ELR (cell line): ENCODE results near the gene IQSEC3.

ENCODE experiments used
- DNase-seq: peaks from one replicate; pipeline ENCODE4 v3.0.0-alpha.2; 2015; ENCODE audit warnings: low read depth

IQSEC3 gene

DNA sequence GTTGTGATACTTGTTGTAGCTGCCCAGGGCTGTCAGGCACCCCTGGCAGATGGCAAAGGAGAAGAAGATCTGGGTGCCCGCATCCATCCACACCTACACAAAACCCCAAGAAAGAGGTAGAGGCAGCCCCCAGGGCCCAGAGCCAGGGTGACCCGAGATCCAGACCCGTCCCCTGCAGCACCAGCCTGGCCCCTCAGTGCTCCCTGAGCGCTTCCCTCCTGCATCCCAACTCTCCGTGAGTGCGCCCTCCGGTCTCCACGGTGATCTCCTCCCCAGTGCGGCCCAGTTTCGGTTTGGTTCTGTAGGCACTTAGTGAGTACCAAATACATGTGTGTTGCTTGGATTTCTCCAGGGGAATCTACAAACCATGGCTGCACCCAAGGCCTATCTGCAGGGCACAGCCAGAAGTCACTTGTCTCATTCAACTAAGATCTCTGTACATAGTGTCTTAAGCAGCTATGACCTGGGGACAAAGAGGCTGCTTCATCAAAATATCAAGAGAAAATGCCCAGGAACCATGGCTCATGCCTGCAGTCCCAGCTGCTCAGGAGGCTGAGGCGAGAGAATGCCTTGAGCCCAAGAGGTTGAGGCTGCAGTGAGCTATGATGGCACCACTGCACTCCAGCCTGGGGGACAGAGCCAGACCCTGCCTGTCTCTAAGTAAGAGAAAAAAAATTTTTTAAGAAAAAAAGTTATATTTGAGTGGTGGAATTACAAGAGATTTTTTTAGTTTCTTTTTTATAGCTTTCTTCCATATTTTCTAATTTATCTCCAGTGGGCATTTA is 131.5 kb downstream of the IQSEC3 start:
- DNase-seq: no peak

DNA sequence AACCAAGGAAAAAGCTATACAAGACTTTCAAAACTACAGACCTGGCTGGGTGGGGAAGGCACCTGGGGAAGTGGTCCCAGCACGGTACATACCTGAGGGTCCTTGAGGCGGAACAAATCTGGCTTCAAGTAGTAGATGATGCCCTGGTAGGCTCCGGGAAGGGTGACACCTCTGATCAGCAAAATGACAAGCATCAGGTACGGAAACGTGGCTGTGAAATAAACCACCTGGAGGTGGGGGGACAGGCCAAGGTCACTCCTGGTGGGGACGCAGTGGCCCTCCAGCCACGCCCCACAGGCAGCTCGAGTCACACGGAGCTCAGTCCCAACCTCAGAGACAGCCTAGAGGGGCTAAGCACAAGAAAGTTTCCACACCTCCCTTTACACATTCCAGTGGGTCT is 132.1 kb downstream of the IQSEC3 start:
- no peak for DNase-seq

DNA sequence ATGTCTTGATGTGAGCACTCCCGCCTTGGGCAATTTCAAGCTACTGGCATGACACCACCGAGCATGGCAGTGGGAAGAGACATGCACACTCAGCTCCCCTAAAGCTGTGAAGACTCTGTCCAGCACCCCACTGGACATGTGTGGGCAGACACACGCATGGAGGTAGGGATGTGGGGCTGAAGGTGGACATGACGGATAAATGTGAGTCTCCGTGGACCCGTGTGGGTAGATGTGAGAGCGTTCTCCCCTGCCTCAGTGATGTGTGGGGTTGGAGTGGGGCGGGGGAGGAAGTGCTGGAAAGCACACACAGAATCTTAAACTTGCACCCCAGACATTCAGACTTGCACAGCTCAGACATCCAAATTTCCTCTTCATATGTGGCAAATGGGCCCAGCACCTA is 134.8 kb downstream of the IQSEC3 start:
- DNase-seq: no peak

DNA sequence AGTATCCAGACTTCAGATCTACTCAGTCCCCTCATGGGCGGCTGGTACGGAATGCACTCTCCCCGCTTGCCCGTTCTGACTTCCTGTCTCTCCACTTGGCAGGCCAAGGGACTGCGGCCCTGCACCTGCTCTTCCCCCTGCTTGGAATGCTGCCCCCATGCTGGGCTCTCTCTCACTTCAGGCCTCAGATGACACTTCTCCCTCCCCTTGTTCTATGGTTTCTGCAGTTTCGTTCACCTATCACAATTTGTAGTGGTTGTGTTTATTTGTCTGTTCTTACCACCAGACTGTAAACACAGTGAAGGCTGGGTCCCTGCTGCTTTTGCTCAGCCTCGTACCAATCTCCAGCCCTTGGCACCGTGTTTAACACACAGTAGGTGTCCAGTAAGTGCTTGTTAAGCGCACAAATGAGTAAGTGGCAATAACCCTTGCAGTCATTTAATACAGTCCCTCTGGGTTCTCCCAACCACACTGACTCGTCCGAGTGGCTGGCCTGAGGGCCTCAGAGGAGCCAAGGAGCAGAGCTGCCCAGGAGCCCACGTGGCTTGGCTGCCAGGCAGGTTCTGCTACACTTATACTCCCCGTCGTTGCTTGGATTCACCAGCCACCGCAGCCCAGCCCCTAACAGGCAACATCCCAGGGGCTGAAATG is 135.6 kb downstream of the IQSEC3 start:
- no peak for DNase-seq

DNA sequence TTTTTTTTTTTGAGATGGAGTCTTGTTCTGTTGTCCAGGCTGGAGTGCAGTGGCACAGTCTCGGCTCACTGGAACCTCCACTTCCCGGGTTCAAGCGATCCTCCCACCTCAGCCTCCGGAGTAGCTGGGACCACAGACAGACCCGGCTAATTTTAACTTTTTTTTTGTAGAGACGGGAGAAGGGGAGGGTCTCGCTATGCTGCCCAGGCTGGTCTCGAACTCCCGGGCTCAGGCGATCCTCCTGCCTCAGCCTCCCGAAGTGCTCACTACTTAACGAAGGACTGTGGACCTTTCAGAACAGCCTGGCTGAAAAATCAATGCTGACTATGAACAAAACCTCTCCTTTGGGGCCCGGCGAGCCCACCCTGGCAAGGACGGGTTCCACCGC is 136.5 kb downstream of the IQSEC3 start:
- no peak for DNase-seq

DNA sequence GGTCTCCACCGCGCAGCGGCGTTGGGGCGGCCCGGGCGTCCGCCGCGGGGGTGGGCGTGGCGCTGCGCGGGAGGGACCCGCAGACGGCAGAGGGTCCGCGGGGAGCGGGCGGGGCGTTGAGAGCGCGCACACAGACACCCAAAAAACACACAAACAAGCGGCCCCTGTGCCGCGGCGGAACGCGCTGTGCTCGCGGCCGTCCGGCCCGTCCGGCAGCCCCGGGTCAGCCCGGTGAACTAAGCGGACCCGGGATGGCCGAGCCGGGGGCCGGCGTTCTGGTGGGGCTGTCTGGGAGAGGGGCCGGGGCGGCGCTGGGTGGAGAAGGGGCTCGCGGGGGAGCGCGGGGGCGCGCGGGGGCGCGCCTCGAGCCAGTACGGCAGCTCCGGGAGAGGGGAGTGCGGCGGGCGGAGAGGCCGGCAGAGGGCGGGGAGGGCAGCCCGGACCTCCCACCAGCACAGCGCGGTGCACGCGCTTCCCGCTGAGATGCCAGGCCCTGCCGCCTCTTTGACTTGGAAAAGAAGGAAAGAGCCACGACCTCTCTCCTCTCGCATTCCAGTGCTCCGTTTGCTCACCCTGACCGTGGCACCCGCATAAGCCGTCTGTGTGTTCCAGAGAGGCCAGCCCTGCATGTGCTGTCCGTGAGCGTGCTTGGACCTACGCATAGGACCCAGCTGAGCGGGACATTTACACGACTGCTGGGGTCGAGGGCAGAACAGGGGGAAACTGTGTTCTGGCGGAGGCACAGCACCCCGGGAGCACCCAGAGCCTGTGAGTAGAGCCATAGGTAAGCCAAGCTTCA is 137.1 kb downstream of the IQSEC3 start:
- no peak for DNase-seq

DNA sequence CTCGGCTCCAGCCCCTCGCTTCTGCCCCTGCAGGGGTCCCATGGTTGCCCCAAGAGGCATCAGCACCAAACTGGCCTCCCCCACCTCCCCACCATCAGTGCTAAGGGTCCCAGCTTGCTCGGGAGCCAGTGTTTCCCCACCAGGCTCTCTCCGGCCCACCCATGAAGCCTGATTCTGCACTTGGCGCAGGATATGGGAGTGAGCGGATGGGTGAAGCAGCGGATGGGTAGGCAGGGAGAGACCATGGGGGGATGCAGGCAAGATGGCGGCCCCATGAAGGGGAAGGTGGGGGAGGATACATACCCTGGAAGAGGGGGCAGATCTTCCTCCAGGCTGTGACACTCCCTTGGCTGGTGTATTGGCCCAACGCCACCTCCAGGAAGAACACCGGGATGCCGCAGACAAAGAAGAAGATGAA is 137.7 kb downstream of the IQSEC3 start:
- no peak for DNase-seq

DNA sequence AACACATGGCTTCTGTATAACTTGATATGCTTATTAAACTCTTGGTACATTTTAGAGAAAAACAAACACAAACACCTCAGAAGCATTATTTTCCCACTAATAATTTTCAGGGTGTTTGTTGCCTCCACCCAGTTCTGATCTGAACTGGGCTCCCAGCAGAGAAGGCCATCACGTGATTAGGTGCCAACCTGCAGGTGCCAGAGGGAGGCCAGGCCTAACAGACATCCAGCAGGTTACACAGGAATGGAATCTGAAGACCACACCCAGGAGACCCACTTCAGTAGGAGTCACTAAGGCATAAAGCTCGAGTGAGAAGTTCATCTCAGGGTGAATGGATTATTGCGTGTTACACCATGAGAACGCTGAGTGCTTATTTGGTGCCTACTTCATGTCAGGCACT is 138.5 kb downstream of the IQSEC3 start:
- no peak for DNase-seq

DNA sequence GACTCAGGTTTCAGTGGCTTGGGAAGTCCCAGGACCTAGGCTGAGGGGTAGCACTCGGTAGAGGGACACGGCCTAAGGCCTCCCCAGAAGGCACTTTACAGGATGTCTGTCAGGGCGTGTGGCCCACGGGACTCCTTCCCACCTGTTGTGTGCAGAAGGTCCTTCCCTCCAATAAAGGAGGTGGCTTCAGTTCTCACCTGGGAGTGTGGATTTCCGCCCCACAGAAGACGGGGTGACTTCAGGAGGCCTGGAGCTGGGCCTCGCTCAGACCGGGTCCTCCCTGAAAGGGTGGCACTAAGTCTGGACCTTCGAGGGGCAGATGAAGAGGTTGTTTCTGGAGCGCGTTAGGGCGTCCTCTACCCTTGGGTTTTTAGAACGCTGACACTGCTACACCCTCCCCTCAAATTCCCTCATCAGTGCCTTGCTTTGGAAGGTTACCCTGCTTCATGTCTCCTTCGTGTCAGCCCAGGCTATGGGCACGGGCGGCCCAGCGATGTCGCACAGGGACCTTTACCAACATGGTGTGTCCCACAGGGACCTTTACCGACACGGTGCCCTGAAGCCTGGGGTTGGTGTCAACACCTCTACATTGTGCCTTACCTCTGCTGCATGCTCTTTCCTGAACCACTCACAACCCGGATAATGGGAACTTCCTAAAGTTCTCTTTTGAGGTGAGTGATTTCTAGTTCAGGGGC is 140.3 kb downstream of the IQSEC3 start:
- DNase-seq: no peak

DNA sequence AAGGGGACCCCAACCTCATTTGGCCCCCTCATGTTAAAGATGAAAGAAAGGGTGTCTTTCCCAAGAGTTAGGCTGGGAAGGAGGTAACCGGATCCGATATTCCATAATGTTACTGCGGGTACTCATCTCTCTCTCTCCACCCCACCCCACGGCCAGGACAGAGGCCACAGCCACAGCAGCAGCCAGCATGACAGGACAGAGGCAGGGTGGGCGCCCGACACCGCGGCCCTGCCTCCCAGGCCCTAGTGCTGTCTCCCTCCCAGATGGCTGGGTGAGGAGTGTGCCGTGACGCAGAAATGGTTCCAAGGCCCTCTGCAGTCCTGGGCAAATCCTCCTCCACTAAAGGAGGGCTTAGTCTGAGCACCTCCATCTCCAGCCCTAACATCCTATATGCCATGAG is 141.2 kb downstream of the IQSEC3 start:
- DNase-seq: no peak

DNA sequence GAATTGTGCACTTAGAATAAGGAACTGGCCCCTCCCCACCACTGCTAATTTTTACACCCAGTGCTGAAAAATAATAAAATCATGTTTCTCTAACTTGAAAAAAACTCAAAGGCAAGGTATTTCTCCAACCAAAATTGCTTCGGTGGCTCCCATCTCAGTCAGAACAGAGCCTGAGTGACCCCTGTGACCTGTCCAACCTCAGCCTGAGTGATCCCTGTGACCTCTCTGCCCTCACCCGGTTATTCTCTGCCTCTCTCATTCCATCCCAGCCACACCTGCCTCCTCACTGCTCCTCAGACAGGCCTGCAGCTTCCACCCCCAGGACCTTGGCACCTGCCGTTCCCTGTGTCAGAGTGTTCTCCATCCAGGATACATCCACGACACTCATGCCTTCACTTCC is 142.2 kb downstream of the IQSEC3 start:
- DNase-seq: no peak

DNA sequence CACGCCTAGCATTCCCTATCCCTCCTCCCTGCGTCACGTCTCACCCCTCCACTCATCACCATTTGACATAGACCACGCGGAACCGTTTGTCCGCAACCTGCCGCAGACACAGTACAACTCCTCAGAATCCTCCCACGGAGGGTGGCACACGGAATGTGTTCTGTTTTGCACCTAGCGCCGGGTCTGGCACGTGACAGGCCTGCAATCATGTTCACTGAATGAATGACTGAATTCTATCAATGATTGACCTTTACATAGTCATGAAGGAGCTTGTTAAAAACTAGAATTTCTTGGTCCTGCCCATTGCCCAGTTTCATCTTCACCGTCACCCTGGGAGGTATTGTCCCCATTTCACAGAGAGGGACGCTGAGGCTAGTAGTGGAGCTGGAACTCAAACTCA is 142.7 kb downstream of the IQSEC3 start:
- DNase-seq: no peak

DNA sequence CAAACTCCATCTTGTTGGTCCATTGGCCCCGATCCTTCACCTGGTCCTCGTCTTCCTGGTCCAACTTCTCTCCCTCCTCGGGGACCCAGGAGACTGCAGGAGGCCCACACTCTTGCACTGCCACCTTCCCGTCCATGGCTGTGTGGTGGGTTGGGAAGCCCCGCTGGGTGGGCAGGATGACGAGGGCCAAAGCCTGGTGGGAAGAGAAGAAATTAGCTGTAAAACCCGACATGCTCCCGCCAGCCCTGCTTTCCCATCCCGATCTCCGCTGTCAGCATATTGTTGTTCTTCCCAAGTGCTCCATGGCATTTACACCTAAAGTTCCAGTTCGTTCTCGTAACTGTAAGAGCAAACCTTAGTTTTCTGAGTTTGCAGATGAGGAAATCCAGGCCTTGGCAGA is 143.3 kb downstream of the IQSEC3 start:
- DNase-seq: no peak

DNA sequence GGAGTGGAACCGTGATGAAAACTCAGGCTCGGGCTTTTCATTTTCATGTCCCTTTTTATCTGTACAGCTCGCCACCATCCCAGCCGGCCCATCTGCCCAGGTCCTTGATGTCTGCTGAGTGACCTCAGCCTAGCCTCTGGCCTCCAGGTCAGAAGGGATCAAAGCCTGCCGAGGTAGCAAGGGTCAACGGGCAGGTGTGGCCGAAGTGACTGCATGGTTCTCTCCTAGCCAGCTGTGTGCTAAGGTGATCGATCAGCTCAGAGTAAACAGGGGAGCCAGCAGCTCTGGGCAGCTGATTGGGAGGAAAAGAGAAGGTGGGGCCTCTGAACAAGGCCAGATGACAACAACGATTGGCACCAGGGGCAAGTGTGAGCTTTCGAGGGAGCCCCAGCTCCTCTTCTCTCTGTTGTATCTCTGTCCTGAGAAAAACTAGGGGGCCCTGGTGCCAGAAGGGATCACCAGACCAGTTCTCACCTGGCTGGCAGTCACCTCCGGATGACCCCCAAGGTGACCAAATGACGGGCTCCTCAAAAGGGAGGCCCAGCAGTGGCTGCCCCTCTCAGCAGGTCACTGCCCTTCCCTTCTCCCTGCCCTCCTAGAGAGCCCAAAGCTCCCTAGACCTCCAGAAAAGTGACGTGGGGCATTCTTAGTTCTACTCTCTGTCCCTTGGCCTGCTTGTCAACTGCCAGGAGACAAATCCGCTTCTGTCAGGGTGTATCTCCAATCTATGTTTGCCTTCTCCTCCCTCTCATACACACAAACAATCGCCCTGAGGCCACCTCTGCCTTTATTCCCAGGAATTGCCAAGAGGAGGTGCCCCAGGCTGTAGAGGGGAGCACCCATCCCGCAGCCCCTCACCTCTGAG is 143.9 kb downstream of the IQSEC3 start:
- no peak for DNase-seq

DNA sequence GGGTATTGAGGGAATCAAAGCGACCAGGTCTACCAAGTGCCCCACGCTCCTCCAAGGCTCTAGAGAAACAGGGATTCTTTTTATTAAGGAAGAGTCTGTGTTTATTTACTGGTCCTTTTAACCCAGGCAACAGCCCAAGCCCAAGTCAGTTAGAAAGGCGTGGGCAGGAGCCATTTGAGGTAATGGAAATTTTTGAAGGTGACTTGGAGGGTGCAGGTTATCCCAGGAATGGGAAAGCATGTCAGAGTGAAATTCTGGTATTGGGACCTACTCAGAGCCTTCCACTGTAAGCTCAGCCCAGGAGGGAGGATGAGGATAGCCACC is 144.5 kb downstream of the IQSEC3 start:
- no peak for DNase-seq

DNA sequence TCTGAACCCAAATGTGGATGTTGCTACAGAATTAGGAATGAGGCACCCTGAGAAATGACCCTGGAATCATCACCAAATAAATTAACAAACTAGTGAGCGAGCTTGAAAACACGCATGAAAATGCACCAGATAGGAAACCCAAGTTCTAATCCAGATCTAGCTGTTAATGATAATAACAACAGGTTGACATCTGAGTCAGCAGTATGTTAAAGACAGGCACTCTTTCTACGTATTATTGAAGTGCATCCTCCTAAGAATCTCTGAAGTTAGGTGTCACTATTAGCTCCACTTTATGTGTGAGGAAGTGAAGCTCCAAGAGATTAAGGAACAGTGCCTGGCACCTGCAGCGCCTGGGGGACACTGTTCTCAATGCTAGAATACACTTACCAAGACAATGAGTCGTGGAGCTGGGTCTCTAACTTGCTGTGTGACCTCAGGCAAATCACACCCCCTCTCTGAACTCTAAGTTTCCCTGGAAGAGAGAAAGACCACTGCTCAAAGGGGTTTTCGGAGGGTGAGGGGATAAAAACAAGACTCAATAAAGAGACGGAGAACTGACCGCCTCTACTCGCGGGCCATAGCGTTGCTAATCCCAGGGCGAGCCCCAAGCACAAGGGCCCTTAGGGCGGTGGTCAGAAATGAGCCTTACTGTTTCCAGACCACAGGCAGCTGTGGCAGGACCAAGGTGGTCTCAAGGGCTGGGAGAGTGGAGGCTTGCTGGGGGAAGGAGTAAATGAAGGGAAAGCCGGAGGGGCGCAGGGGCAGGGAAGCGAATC is 145.3 kb downstream of the IQSEC3 start:
- no peak for DNase-seq

DNA sequence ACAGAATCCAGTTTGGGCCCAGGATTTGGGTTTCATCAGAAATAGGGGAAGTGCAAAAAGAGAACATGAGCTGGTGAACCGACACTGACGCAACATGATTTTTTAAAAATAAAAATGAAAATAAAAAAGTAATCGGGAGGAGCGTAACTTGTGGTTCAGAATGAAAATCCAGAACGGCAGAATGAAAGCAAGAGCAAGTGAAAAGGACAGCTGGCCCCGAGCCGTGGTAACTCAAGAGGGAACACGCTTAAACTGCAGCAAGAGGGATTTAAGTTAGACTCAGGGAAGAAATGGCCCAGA is 145.8 kb downstream of the IQSEC3 start:
- DNase-seq: no peak

DNA sequence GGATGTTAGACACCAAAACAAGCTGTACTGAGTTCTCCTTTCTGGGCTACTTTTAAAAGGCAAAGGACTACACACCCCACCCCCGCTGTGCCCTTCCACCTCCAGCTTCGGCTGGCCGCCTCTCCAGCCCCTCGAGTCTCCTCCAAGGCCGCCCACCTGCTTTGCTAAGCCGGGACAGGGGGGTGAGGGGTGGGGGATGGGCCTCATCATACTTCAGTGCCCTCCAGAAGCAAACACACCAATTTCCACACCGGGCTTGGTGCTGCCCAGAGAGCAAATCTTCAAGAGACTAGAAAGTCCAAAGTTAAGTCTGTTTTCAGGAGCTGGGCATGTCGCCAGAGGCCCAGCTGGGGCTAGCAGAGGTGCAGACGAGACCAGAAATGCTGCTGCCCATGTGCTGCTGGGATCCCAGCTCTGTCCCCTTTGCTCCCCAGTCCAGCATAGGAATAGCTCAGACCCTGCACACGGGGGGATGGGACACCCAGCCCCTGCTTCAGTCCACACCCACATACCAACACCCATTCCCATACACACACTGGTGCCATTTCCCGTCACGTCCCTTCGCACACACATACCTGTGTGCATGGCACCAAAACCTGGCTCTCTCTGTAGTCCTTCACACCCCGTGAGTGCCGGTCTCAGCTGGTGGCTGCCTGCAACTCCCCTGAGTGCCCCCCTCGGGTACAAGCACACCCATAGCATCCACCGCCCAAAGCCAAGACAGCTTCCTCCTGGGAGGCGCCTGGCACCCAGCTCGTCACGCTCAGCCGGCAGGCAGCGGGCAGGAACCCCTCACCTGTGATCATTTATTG is 146.4 kb downstream of the IQSEC3 start:
- DNase-seq: no peak

DNA sequence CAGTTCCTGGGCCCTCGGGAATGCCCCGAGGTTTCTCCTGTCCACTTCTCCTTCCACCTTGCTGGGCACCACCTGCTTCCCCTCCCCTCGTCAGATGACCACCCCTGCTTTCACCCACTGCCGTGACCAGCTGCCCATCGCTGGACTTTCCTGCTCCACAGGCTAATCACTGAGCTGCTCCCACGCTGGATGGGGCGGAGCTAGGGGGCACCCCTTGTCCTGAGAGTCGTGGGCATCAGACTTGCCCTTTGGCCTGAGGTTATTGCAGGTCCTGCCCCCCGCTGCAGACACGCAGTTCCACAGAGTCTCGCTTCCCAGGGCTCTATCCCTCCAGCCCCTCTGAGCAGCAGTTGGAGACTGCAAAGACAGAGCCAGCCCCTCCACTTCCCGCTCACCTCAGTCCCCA is 147.0 kb downstream of the IQSEC3 start:
- DNase-seq: no peak
